Measurements from ENCODE around the gene MYO1C.
"Not testable (repeated sequence)": the region's sequence is repeated elsewhere in the genome, so short reads cannot be mapped to it uniquely, and the experiment has no call there.

The MYO1C gene

GRCh38 chr17:1492249-1493206, at the start of gene MYO1C:
Gene MYO1C, minus strand, starts transcription at chr17:1492686. Its CDS starts 199 bp downstream, at chr17:1492487.
- no peak for DNase-seq (ENCODE audit: low read depth, low spot score)
- peak within 1 kb of the TSS; percentile 84 for H3K27ac ChIP-seq

GRCh38 chr17:1541367-1541904, 49.0 kb upstream of the MYO1C start:
- no peak overlapping the region for H3K27ac ChIP-seq

GRCh38 chr17:1539811-1540210, 47.3 kb upstream of the MYO1C start:
- DNase-seq (ENCODE audit: low read depth, low spot score): no peak
- no peak overlapping the region for H3K27ac ChIP-seq

More at GRCh38 chr17:1541367-1541904, 49.0 kb upstream of the MYO1C start:
- no peak for DNase-seq (ENCODE audit: low read depth, low spot score)

- H3K27ac ChIP-seq: no peak overlapping the region
- DNase-seq (ENCODE audit: low read depth, low spot score): no peak
Observed at GRCh38 chr17:1535737-1536136, 43.3 kb upstream of the MYO1C start.

GRCh38 chr17:1533661-1534325, 41.3 kb upstream of the MYO1C start:
- no peak for DNase-seq (ENCODE audit: low read depth, low spot score)
- H3K27ac ChIP-seq: no peak overlapping the region

- H3K27ac ChIP-seq: no peak overlapping the region
- DNase-seq (ENCODE audit: low read depth, low spot score): no peak
Observed at GRCh38 chr17:1532836-1533602, 40.5 kb upstream of the MYO1C start.

GRCh38 chr17:1529863-1530262, 37.4 kb upstream of the MYO1C start:
- DNase-seq (ENCODE audit: low read depth, low spot score): no peak
- peak overlapping the region; percentile 72 for H3K27ac ChIP-seq

GRCh38 chr17:1526876-1527275, 34.4 kb upstream of the MYO1C start:
- not testable (repeated sequence) for DNase-seq (ENCODE audit: low read depth, low spot score)

GRCh38 chr17:1522626-1523025, 30.1 kb upstream of the MYO1C start:
- DNase-seq (ENCODE audit: low read depth, low spot score): no peak
- H3K27ac ChIP-seq: no peak overlapping the region

More at GRCh38 chr17:1526876-1527275, 34.4 kb upstream of the MYO1C start:
- H3K27ac ChIP-seq: not testable (repeated sequence)

GRCh38 chr17:1521086-1521640, 28.7 kb upstream of the MYO1C start:
- DNase-seq (ENCODE audit: low read depth, low spot score): no peak
- no peak overlapping the region for H3K27ac ChIP-seq

GRCh38 chr17:1519678-1520077, 27.2 kb upstream of the MYO1C start:
- DNase-seq (ENCODE audit: low read depth, low spot score): no peak
- H3K27ac ChIP-seq: no peak overlapping the region

- H3K27ac ChIP-seq: no peak overlapping the region
- no peak for DNase-seq (ENCODE audit: low read depth, low spot score)
Observed at GRCh38 chr17:1518410-1518809, 25.9 kb upstream of the MYO1C start.

GRCh38 chr17:1516388-1517161, 24.1 kb upstream of the MYO1C start, which contains the start of gene INPP5K:
Gene INPP5K, minus strand, starts transcription at chr17:1516612. Its CDS starts 113 bp downstream, at chr17:1516499.
- peak; percentile 93 for DNase-seq (ENCODE audit: low read depth, low spot score)
- H3K27ac ChIP-seq: peak within 1 kb of the TSS; percentile 78

- DNase-seq (ENCODE audit: low read depth, low spot score): peak; percentile 37
- peak overlapping the region; percentile 78 for H3K27ac ChIP-seq
Observed at GRCh38 chr17:1515640-1516387, 23.3 kb upstream of the MYO1C start.

GRCh38 chr17:1512351-1512750, 19.9 kb upstream of the MYO1C start:
- peak overlapping the region; percentile 82 for H3K27ac ChIP-seq
- no peak for DNase-seq (ENCODE audit: low read depth, low spot score)

- DNase-seq (ENCODE audit: low read depth, low spot score): no peak
- peak overlapping the region; percentile 82 for H3K27ac ChIP-seq
Observed at GRCh38 chr17:1511756-1512321, 19.4 kb upstream of the MYO1C start.

GRCh38 chr17:1511290-1511689, 18.8 kb upstream of the MYO1C start:
- no peak for DNase-seq (ENCODE audit: low read depth, low spot score)
- H3K27ac ChIP-seq: peak overlapping the region; percentile 82

GRCh38 chr17:1509290-1509881, 16.9 kb upstream of the MYO1C start:
- H3K27ac ChIP-seq: no peak overlapping the region
- DNase-seq (ENCODE audit: low read depth, low spot score): no peak

All from epithelial cell of prostate (primary cell).